ENCODE data around the gene PRR36.

DNA sequence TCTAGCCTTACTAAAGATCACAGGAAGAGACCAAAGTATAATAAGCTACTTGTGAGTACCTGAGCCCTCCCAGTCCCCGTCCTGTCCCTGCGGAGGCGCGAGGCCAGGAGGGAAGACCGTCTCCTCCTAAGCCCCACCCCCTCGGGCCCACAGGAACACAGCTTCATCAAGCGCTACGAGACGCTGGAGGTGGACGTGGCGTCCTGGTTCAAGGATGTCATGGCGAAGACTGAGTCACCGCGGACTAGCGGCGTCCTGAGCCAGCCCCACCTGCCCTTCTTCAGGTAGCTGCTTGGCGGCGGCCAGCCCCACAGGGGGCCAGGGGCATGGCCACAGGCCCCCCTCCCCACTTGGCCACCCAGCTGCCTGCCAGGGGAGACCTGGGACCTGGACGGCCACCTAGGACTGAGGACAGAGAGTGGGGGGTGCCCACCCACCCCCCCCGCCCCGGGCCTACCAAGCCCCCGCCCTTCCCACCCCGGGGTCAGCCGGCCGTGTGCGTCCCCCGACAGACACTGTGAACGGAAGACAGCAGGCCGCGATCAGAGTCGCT, 38.0 kb upstream of the PRR36 start:
- TF ChIP-seq POLR2A (IDR thresholded peaks at IDR 0.05; ENCODE audit: low read length) (no peak), GATA1 (IDR thresholded peaks at IDR 0.05; ENCODE audit: low read depth, low read length) (no peak)

Measured in erythroblast (primary cell).